WERI-Rb-1 (cell line): Measurements from ENCODE around the gene OR11G2.
"Not testable (repeated sequence)": the region's sequence is repeated elsewhere in the genome, so short reads cannot be mapped to it uniquely, and the experiment has no call there.

Source experiments
- DNase-seq: peaks from one replicate; pipeline ENCODE4 v3.0.0-alpha.2; 2020
- H3K27ac ChIP-seq: fragments of 250-450 bp; sonication (Bioruptor Pico); 2 replicates; pipeline ENCODE4 v1.5.1; 2020; ENCODE audit warnings: mild to moderate bottlenecking, moderate library complexity
- H3K27me3 ChIP-seq: fragments of 250-450 bp; sonication (Bioruptor Pico); 2 replicates; pipeline ENCODE4 v1.5.1; 2021; ENCODE audit warnings: mild to moderate bottlenecking, low read depth, moderate library complexity; ENCODE audit not compliant: insufficient read depth, severe bottlenecking
- H3K36me3 ChIP-seq: fragments of 250-450 bp; sonication (Bioruptor Pico); 2 replicates; pipeline ENCODE4 v1.5.1; 2020; ENCODE audit warnings: mild to moderate bottlenecking, moderate library complexity
- H3K4me3 ChIP-seq: 2 replicates; pipeline ENCODE4 v1.5.1; 2011; ENCODE audit warnings: low read depth, mild to moderate bottlenecking, control low read depth, low read length
- H3K9me3 ChIP-seq: fragments of 250-450 bp; sonication (Bioruptor Pico); 2 replicates; pipeline ENCODE4 v1.5.1; 2021; ENCODE audit warnings: mild to moderate bottlenecking, moderate library complexity; ENCODE audit not compliant: severe bottlenecking
- CTCF ChIP-seq: IDR thresholded peaks from 2 replicates; pipeline ENCODE4 v1.5.1; 2011; ENCODE audit warnings: low read depth, mild to moderate bottlenecking, control low read depth, inconsistent platforms, low read length

The OR11G2 gene

GRCh38 chr14:20190596-20190995, at the start of gene OR11G2:
TSS of gene OR11G2 (plus strand) at chr14:20190896. CDS start at chr14:20197438, 6,542 bp downstream.
- H3K4me3 ChIP-seq: no peak within 1 kb of the TSS
- no peak within 1 kb of the TSS for H3K27ac ChIP-seq
- no peaks in the 10 kb centered on the region for H3K9me3 ChIP-seq
- no peaks in the 10 kb centered on the region for H3K36me3 ChIP-seq
- H3K27me3 ChIP-seq: peaks cover 54% of the 10 kb centered on the region
- no peak for TF ChIP-seq CTCF
- no peak for DNase-seq

DNA sequence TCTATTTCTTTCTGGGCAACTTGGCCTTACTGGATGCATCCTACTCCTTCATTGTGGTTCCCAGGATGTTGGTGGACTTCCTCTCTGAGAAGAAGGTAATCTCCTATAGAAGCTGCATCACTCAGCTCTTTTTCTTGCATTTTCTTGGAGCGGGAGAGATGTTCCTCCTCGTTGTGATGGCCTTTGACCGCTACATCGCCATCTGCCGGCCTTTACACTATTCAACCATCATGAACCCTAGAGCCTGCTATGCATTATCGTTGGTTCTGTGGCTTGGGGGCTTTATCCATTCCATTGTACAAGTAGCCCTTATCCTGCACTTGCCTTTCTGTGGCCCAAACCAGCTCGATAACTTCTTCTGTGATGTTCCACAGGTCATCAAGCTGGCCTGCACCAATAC, 46.8 kb upstream of the OR11G2 start:
- Histone ChIP-seq H3K4me3 (no peak overlapping the region), H3K27ac (no peak overlapping the region), H3K27me3 (peaks cover 49% of the 10 kb centered on the region), H3K36me3 (no peaks in the 10 kb centered on the region), H3K9me3 (no peaks in the 10 kb centered on the region)
- TF ChIP-seq CTCF: peak; percentile 38; the same call in 1 of the 2 replicates
- peak; percentile 6 for DNase-seq

DNA sequence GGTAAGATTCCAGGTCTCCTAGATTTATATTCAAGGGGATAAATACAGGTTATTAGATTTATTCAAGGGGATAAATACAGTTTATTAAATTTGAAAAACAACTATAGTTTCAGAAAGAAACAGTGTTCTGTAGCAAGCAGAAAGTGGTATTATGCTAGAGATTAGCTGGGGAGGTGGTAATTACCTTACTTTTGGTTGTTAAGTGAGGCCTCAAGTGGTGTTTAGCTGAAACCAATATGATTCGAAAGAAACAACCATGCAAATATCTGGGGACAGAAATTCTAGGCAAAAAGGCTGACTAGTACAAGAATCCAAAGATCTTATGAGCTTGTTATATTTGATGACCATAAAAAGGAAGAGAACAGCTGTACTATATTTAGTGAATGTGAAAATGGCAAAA, 45.9 kb upstream of the OR11G2 start:
- Histone ChIP-seq H3K27ac (no peak overlapping the region), H3K4me3 (no peak overlapping the region), H3K36me3 (no peaks in the 10 kb centered on the region), H3K27me3 (peaks cover 40% of the 10 kb centered on the region), H3K9me3 (no peaks in the 10 kb centered on the region)
- DNase-seq: no peak
- TF ChIP-seq CTCF: no peak

GRCh38 chr14:20164462-20164861, 26.2 kb upstream of the OR11G2 start:
- no peak for TF ChIP-seq CTCF
- Histone ChIP-seq H3K9me3 (peaks cover 3% of the 10 kb centered on the region), H3K27ac (no peak overlapping the region), H3K27me3 (peaks cover 11% of the 10 kb centered on the region), H3K4me3 (no peak overlapping the region), H3K36me3 (no peaks in the 10 kb centered on the region)
- DNase-seq: no peak

DNA sequence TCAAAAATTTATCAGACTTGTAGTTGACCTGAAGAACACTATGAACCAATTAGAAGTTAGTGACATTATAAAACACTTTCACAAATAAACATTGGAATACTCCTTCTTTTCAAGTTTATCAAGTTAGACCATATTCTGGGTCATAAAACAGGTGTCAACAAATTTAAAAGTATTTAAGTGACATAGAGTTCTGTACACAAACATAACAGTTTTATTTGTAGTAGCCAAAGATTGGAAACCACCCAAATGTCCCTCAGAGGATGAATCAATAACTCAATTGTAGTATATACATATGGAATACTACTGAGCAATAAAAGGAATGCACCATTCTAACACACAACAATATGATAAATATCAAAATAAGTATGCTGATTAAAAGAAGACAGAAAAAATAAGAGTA, 23.6 kb upstream of the OR11G2 start:
- no peak for TF ChIP-seq CTCF
- Histone ChIP-seq H3K36me3 (no peaks in the 10 kb centered on the region), H3K9me3 (peaks cover 3% of the 10 kb centered on the region), H3K27ac (no peak overlapping the region), H3K4me3 (no peak overlapping the region), H3K27me3 (peaks cover 8% of the 10 kb centered on the region)
- DNase-seq: no peak

DNA sequence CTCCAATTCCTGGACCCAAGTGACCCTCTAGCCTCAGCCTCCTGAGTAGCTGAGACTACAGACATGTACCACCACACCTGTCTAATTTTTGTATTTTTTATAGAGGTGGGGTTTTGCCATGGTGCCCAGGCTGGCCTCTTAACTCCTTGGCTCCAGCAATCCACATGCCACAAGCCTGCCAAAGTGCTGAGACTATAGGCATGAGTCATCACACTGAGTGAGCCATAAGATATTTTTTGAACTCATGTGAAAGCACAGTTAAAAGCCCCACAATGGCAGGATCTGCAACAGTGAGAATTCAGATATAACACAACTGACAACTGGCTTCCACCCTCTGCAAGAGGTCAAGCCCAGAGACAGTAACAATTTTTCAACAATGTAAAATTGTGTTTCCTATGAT, 20.8 kb upstream of the OR11G2 start:
- H3K4me3 ChIP-seq, DNase-seq, H3K36me3 ChIP-seq, H3K9me3 ChIP-seq, H3K27me3 ChIP-seq, H3K27ac ChIP-seq: not testable (repeated sequence)

DNA sequence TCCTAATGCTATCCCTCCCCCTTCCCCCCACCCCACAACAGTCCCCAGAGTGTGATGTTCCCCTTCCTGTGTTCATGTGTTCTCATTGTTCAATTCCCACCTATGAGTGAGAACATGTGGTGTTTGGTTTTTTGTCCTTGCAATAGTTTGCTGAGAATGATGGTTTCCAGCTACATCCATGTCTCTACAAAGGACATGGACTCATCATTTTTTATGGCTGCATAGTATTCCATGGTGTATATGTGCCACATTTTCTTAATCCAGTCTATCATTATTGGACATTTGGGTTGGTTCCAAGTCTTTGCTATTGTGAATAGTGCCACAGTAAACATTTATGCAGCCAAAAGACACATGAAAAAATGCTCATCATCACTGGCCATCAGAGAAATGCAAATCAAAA, 16.5 kb upstream of the OR11G2 start:
- H3K36me3 ChIP-seq, H3K9me3 ChIP-seq, H3K27ac ChIP-seq, DNase-seq, H3K4me3 ChIP-seq: not testable (repeated sequence)
- H3K27me3 ChIP-seq: peaks cover 18% of the 10 kb centered on the region
